K562 (cell line): ENCODE data around the gene EPHB2. TPM values are rescaled to one million over a fixed set of nuclear protein-coding genes. Genes with fewer than 3 reads are reported as not detected.

Source experiments
- CREB3L1 ChIP-seq: fragments of 450-650 bp; IDR thresholded peaks from 2 replicates; pipeline ENCODE4 v1.6.1; 2014; ENCODE audit warnings: low read depth, mild to moderate bottlenecking, moderate library complexity, borderline replicate concordance
- JUND ChIP-seq, 2 experiments: IDR thresholded peaks; 2 replicates in 1 of 2; 3 replicates in 1 of 2; pipeline ENCODE4 v1.6.1; 2011; ENCODE audit warnings: borderline replicate concordance in 2 of 2, low read depth in 2 of 2, low read length in 2 of 2, improper control_type of control experiment in 1 of 2, missing biosample characterization in 1 of 2, missing genetic modification characterization in 1 of 2, missing genetic modification reagents in 1 of 2
- POLR3A ChIP-seq: IDR thresholded peaks from 2 replicates; pipeline ENCODE4 v1.6.1; 2011; ENCODE audit warnings: borderline replicate concordance, mild to moderate bottlenecking, moderate library complexity; ENCODE audit not compliant: insufficient read length, insufficient read depth; ENCODE audit errors: extremely low read depth
- RAD21 ChIP-seq, 2 experiments: fragments of 250-450 bp in 1 of 2; fragments of 450-650 bp in 1 of 2; sonication (Bioruptor Pico) in 1 of 2; formaldehyde crosslinking in 1 of 2; IDR thresholded peaks in 1 of 2; conservative IDR thresholded peaks in 1 of 2; 2 replicates each; pipeline versions ENCODE4 v1.4.0 to v1.8.0; 2020 to 2022; ENCODE audit warnings: mild to moderate bottlenecking in 2 of 2, moderate library complexity in 1 of 2
- RB1 ChIP-seq: fragments of 450-650 bp; IDR thresholded peaks from 2 replicates; pipeline ENCODE4 v1.6.1; 2017; ENCODE audit warnings: low read depth, mild to moderate bottlenecking
- THAP7 ChIP-seq: fragments of 250-450 bp; sonication (Bioruptor Pico); IDR thresholded peaks from 2 replicates; pipeline ENCODE4 v1.5.0; 2021
- ZNF3 ChIP-seq: fragments of 250-450 bp; sonication (Bioruptor Pico); IDR thresholded peaks from 2 replicates; pipeline ENCODE4 v1.5.0; 2021; ENCODE audit warnings: mild to moderate bottlenecking, moderate library complexity
- ZNF592 ChIP-seq: fragments of 450-650 bp; IDR thresholded peaks from 2 replicates; pipeline ENCODE4 v1.6.1; 2017; ENCODE audit warnings: antibody characterized with exemption, mild to moderate bottlenecking
- ZNF655 ChIP-seq: fragments of 250-450 bp; sonication (Bioruptor Pico); IDR thresholded peaks from 2 replicates; pipeline ENCODE4 v1.5.0; 2021
- polyA plus RNA-seq, 8 experiments: library from polyadenylated mRNA; depleted of rRNA in 4 of 8; stranded (reverse) in 5 of 8; unstranded in 3 of 8; fragments of >200 nt; fragmentation: Nextera tagmentation in 2 of 8; fragmentation: Illumina TruSeq in 1 of 8; extraction: Ambion mirVana in 2 of 8; extraction: Trizol in 1 of 8; gene quantifications; 2 replicates each; pipeline versions ENCODE4 v1.2.1 to v1.2.3, GENCODE V29; 2011 to 2014; ENCODE audit warnings: inconsistent platforms in 1 of 8, missing spikeins in 1 of 8
- total RNA-seq, 7 experiments: library from RNA; depleted of rRNA in 6 of 7; stranded (reverse); fragments of >200 nt in 6 of 7; fragmentation: Illumina TruSeq in 2 of 7; extraction: Trizol in 2 of 7; gene quantifications; 2 replicates each; pipeline versions ENCODE4 v1.2.1 to v1.2.3, GENCODE V29; 2011 to 2021; ENCODE audit warnings: low replicate concordance in 1 of 7

EPHB2 gene
- total and polyA plus RNA-seq, 9 of the 15 experiments (the other 6 are each of a cell fraction or from before 2014, with no cell fraction given) = not detected

GRCh38 chr1:22704440-22705067 is 6.1 kb upstream of the EPHB2 start (continued):
- TF ChIP-seq THAP7 (CRISPR knock-in tag) (no peak), POLR3A (no peak), ZNF592 (no peak), ZNF655 (CRISPR knock-in tag) (no peak), RAD21 (CRISPR knock-in tag; conservative IDR thresholded peaks at IDR 0.05 in 1 of 2, IDR thresholded peaks at IDR 0.05 in 1 of 2) (peak; percentile 74 to 90), CREB3L1 (no peak), JUND (IDR thresholded peaks at IDR 0.05; ENCODE audit: borderline replicate concordance, low read depth, low read length) (peak; percentile 68), JUND (tag; IDR thresholded peaks at IDR 0.05; ENCODE audit: borderline replicate concordance, low read depth, low read length) (peak; percentile 11; the same call in 1 of the 3 replicates), ZNF3 (CRISPR knock-in tag) (no peak), RB1 (peak; percentile 65; the same call in 1 of the 2 replicates)
